GM18909 (cell line): ENCODE measurements around the gene FRMD3.
A peak's percentile ranks its signal among the peaks of the same experiment; 100 is the strongest.
"Not testable (repeated sequence)": the region's sequence is repeated elsewhere in the genome, so short reads cannot be mapped to it uniquely, and the experiment has no call there.

Experiments
- ATAC-seq: cut with Tn5 transposase; IDR thresholded peaks from one replicate; pipeline ENCODE4 v1.9.1; 2021; ENCODE audit warnings: mild to moderate bottlenecking; ENCODE audit not compliant: unreplicated experiment, poor library complexity

The FRMD3 gene

GRCh38 chr9:83526211-83526610, 12.0 kb downstream of the FRMD3 start:
- ATAC-seq, result no peak

- no peak for ATAC-seq
Observed at GRCh38 chr9:83523684-83524083, 14.5 kb downstream of the FRMD3 start.

- ATAC-seq, result no peak
Observed at GRCh38 chr9:83521411-83521810, 16.8 kb downstream of the FRMD3 start.

GRCh38 chr9:83521011-83521410, 17.2 kb downstream of the FRMD3 start:
- ATAC-seq, result no peak

- no peak for ATAC-seq
Observed at GRCh38 chr9:83520292-83520691, 17.9 kb downstream of the FRMD3 start.

GRCh38 chr9:83517980-83518379, 20.2 kb downstream of the FRMD3 start:
- not testable (repeated sequence) for ATAC-seq

GRCh38 chr9:83514767-83515166, 23.4 kb downstream of the FRMD3 start:
- ATAC-seq, result no peak

- ATAC-seq, result no peak
Observed at GRCh38 chr9:83512621-83513020, 25.6 kb downstream of the FRMD3 start.

GRCh38 chr9:83511051-83511450, 27.1 kb downstream of the FRMD3 start:
- ATAC-seq, result peak; percentile 94

GRCh38 chr9:83509402-83509801, 28.8 kb downstream of the FRMD3 start:
- no peak for ATAC-seq

GRCh38 chr9:83508067-83508466, 30.1 kb downstream of the FRMD3 start:
- no peak for ATAC-seq

- ATAC-seq, result no peak
Observed at GRCh38 chr9:83505282-83505681, 32.9 kb downstream of the FRMD3 start.

- no peak for ATAC-seq
Observed at GRCh38 chr9:83503866-83504265, 34.3 kb downstream of the FRMD3 start.

- ATAC-seq, result no peak
Observed at GRCh38 chr9:83501565-83501964, 36.6 kb downstream of the FRMD3 start.

GRCh38 chr9:83497441-83497840, 40.8 kb downstream of the FRMD3 start:
- ATAC-seq, result no peak

- ATAC-seq, result no peak
Observed at GRCh38 chr9:83491995-83492394, 46.2 kb downstream of the FRMD3 start.

- no peak for ATAC-seq
Observed at GRCh38 chr9:83491413-83491812, 46.8 kb downstream of the FRMD3 start.

GRCh38 chr9:83489961-83490360, 48.2 kb downstream of the FRMD3 start:
- ATAC-seq, result no peak

- no peak for ATAC-seq
Observed at GRCh38 chr9:83484990-83485389, 53.2 kb downstream of the FRMD3 start.

- no peak for ATAC-seq
Observed at GRCh38 chr9:83483223-83483622, 55.0 kb downstream of the FRMD3 start.

GRCh38 chr9:83479765-83480164, 58.4 kb downstream of the FRMD3 start:
- no peak for ATAC-seq

- ATAC-seq, result no peak
Observed at GRCh38 chr9:83477571-83477970, 60.6 kb downstream of the FRMD3 start.

GRCh38 chr9:83477120-83477519, 61.1 kb downstream of the FRMD3 start:
- no peak for ATAC-seq
